Upper lobe of left lung (tissue), 6 donors: ENCODE data around the gene SPATA19. TPM values are rescaled to one million over a fixed set of nuclear protein-coding genes. Genes with fewer than 3 reads are reported as not detected.

Source experiments
- ATAC-seq, 2 donors: fragments of 200-7000 bp; cut with Tn5 transposase; one replicate each; pipeline ENCODE4 v1.9.1; 2022; ENCODE audit warnings: mild to moderate bottlenecking in 2 of 2, moderate library complexity in 2 of 2; ENCODE audit not compliant: low FRiP score in 2 of 2
- DNase-seq, 2 donors: peaks; one replicate each; pipeline ENCODE4 v3.0.0-alpha.2; 2019 to 2020
- H3K27ac ChIP-seq, 4 donors: fragments of 200-600 bp; sonication (generic); one replicate each; pipeline ENCODE4 v1.5.1; 2016 to 2019
- H3K27me3 ChIP-seq, 4 donors: fragments of 200-600 bp; sonication (generic); one replicate each; pipeline ENCODE4 v1.5.1; 2017 to 2019
- H3K36me3 ChIP-seq, 4 donors: fragments of 200-600 bp; sonication (generic); one replicate each; pipeline ENCODE4 v1.5.1; 2016 to 2019
- H3K4me1 ChIP-seq, 4 donors: fragments of 200-600 bp; sonication (generic); one replicate each; pipeline ENCODE4 v1.5.1; 2018 to 2019
- H3K4me3 ChIP-seq, 4 donors: fragments of 200-600 bp; sonication (generic); one replicate each; pipeline ENCODE4 v1.5.1; 2017 to 2019; ENCODE audit warnings: mild to moderate bottlenecking in 2 of 4, moderate library complexity in 1 of 4
- H3K9me3 ChIP-seq, 4 donors: fragments of 200-600 bp; sonication (generic); one replicate each; pipeline ENCODE4 v1.5.1; 2018 to 2019
- EP300 ChIP-seq, 4 donors: sonication (generic); formaldehyde crosslinking; IDR thresholded peaks; one replicate each; pipeline ENCODE4 v1.5.1; 2017; ENCODE audit warnings: antibody characterized with exemption in 4 of 4, control low read depth in 2 of 4
- POLR2A ChIP-seq, 4 donors: fragments of 450-650 bp; IDR thresholded peaks; one replicate each; pipeline ENCODE4 v1.5.1; 2016 to 2017; ENCODE audit warnings: antibody characterized with exemption in 4 of 4, mild to moderate bottlenecking in 2 of 4
- POLR2AphosphoS5 ChIP-seq, 2 donors: sonication (generic); formaldehyde crosslinking; IDR thresholded peaks; one replicate each; pipeline ENCODE4 v1.5.1; 2017; ENCODE audit warnings: antibody characterized with exemption in 2 of 2
- WGBS, 2 donors: methylation state at CpG; one replicate each; pipeline ENCODE4 v1.1.5; 2017 to 2018; 5-methylcytosine and 5-hydroxymethylcytosine counted together
- total RNA-seq, 6 donors: library from RNA; depleted of rRNA in 4 of 6; stranded (reverse); fragments of >200 nt in 4 of 6; gene quantifications; one replicate each; pipeline versions ENCODE4 v1.1.0 to v1.2.1, GENCODE V29; 2016 to 2021
- TF ChIP-seq, protein P1 (sequence below), 6 experiments: fragments of 450-650 bp in 4 of 6; fragments of 200-600 bp in 2 of 6; sonication (generic) in 2 of 6; IDR thresholded peaks; one replicate each; pipeline ENCODE4 v1.5.1; 2016 to 2019; ENCODE audit warnings: antibody characterized with exemption in 6 of 6
- donor health status: DM: no; HTN: no; CAD: no; lungs with moderate emphysema.
- donor health status: DM: no; HTN: yes; CAD: no; lungs with severe emphysema.

The SPATA19 gene
- total RNA-seq, 6 donors from 2014 or later: not detected

DNA sequence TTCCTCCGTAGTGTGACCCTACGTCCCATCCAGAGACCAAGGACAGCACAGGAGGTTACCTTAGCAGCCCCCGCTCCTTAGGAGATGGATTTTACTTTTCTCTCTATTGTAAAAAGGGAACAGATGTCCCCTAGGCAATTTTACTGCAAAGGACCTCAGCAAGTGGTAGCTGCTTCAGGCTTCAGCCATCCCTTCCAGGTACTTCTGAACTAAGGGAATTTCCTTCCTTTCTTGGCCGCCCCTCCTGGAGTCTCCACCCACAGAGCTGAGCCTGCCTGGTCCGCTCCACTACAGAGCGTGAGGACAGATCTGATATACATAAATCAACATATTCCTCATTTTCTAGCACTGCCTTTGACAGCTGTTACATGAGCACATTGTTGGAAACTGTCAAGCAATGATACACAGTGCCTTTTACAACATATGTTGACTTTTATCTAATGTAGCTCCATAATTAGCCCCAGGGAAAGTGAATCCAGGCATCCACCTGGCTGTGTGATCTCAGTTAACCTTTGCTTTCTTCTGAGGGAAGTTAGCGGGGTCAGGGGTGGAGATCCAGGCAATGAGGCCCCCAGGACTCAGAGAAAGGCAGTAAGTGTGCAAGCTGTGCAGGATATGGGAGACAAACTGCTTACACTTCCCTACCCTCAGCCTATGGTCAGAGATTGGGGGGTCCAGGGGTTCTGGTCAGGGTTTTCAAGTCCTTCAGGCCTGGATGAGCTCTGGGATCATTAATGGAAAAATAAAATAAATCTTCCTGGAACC lies 51.9 kb downstream of the SPATA19 start:
- 66 to 75% methylated on average over 7 of the region's 7 CpGs for WGBS, 2 donors
- no peak for ATAC-seq
- Histone ChIP-seq H3K4me1 (no peaks in the 10 kb centered on the region), H3K9me3 (peaks cover 0 to 21% (median 6%) of the 10 kb centered on the region in 4 donors), H3K27me3 (no peaks in the 10 kb centered on the region), H3K27ac (no peak overlapping the region), H3K4me3 (no peak overlapping the region), H3K36me3 (no peaks in the 10 kb centered on the region)
- TF ChIP-seq POLR2A (IDR thresholded peaks at IDR 0.05): no peak
- TF ChIP-seq POLR2AphosphoS5 (IDR thresholded peaks at IDR 0.05): no peak
- no peak for TF ChIP-seq EP300 (IDR thresholded peaks at IDR 0.05)
- TF ChIP-seq, protein P1, sequence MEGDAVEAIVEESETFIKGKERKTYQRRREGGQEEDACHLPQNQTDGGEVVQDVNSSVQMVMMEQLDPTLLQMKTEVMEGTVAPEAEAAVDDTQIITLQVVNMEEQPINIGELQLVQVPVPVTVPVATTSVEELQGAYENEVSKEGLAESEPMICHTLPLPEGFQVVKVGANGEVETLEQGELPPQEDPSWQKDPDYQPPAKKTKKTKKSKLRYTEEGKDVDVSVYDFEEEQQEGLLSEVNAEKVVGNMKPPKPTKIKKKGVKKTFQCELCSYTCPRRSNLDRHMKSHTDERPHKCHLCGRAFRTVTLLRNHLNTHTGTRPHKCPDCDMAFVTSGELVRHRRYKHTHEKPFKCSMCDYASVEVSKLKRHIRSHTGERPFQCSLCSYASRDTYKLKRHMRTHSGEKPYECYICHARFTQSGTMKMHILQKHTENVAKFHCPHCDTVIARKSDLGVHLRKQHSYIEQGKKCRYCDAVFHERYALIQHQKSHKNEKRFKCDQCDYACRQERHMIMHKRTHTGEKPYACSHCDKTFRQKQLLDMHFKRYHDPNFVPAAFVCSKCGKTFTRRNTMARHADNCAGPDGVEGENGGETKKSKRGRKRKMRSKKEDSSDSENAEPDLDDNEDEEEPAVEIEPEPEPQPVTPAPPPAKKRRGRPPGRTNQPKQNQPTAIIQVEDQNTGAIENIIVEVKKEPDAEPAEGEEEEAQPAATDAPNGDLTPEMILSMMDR (IDR thresholded peaks at IDR 0.05): no peak
- DNase-seq: no peak

DNA sequence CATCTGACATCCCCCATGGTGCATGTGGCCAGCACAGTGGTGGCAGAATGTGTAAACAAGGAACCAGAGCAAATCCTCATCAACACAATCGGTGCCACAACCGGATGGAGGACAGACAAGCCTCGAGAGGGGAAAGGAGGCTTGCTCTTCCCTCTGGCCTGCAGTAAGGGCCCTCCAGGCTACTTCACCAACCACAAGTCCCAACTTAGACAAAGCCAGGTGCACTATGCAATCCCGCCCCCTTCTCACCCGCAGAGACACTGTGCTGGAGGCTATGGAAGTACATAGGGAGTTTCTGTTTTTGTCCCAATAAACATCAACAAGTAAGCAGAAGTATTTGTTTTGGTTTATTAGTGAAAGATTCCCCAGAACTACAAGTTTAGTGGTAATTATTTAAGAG lies 54.3 kb downstream of the SPATA19 start:
- H3K36me3 ChIP-seq: no peaks in the 10 kb centered on the region
- TF ChIP-seq EP300 (IDR thresholded peaks at IDR 0.05) (no peak), POLR2A (IDR thresholded peaks at IDR 0.05) (no peak), POLR2AphosphoS5 (IDR thresholded peaks at IDR 0.05) (no peak)
- TF ChIP-seq, protein P1 (IDR thresholded peaks at IDR 0.05): no peak
- no peak overlapping the region for H3K27ac ChIP-seq
- DNase-seq (no peak), ATAC-seq (no peak)
- peaks cover 0 to 21% (median 6%) of the 10 kb centered on the region in 4 donors for H3K9me3 ChIP-seq
- peaks cover 0 to 8% (median 3%) of the 10 kb centered on the region in 4 donors for H3K4me1 ChIP-seq
- WGBS, 2 donors: 71 to 83% methylated on average over 5 of the region's 5 CpGs
- no peak overlapping the region for H3K4me3 ChIP-seq
- H3K27me3 ChIP-seq: no peaks in the 10 kb centered on the region

Other genes starting within 250 kb of the SPATA19 start
- gene IGSF9B, start 111.5 kb upstream of the SPATA19 start, total RNA-seq: 10 to 100 TPM in 2 of 6 donors, 1 to 10 TPM in 4; 1.6 to 13.6 (median 5.3) TPM
- 10 to 100 TPM in 5 of 6 donors, 1 to 10 TPM in 1; 8.4 to 36.6 (median 18.6) TPM for gene JAM3, start 223.6 kb upstream of the SPATA19 start, total RNA-seq